ENCODE measurements around the gene PGA3.
A peak's percentile ranks its signal among the peaks of the same experiment; 100 is the strongest.
"Not testable (repeated sequence)": the region's sequence is repeated elsewhere in the genome, so short reads cannot be mapped to it uniquely, and the experiment has no call there.

Gene PGA3

GRCh38 chr11:61252332-61252731, 49.0 kb downstream of the PGA3 start:
- DNase-seq (ENCODE audit: low read depth); H3K4me3 ChIP-seq (ENCODE audit: low read depth, low read length): not testable (repeated sequence)

- DNase-seq (ENCODE audit: low read depth), result peak; percentile 79
- TF ChIP-seq CTCF (IDR thresholded peaks at IDR 0.05; ENCODE audit: insufficient read depth, low read depth, low read length, missing control alignments), result peak; percentile 99
- no peak overlapping the region for H3K4me3 ChIP-seq (ENCODE audit: low read depth, low read length)
Measured at GRCh38 chr11:61254403-61255025, 51.2 kb downstream of the PGA3 start.

DNA sequence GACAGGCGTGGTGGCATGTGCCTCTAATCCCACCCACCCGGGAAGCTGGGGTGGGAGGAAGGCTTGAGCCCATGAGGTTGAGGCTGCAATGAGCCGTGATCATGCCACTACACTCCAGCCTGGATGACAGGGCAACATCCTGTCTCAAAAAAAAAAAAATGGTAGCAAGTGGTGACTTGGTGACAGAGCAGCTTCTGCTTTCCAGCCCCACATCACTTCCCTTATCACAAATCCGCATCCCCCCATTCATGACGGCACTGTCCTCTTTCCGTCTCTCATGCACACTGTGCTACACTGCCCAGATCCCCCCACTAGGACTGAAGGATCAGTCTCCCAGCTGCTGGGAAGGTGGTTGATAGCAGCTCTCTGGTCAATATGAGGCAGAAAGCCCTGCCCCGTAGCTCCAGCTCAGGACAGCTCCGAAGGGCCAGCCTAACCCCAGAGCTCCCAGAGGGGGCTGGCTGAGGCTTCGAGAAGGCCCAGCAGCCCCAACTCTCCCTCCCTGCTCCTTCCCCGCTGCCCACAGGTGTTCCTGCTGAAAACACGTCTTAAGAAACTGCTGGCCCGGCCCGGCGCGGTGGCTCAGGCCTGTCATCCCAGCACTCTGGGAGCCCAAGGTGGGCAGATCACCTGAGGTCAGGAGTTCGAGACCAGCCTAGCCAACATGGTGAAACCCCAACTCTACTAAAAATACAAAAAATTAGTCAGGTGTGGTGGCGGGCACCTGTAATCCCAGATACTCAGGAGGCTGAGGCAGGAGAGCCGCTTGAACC, 53.6 kb downstream of the PGA3 start:
- no peak for TF ChIP-seq CTCF (IDR thresholded peaks at IDR 0.05; ENCODE audit: insufficient read depth, low read depth, low read length, missing control alignments)
- no peak overlapping the region for H3K4me3 ChIP-seq (ENCODE audit: low read depth, low read length)
- no peak for DNase-seq (ENCODE audit: low read depth)

DNA sequence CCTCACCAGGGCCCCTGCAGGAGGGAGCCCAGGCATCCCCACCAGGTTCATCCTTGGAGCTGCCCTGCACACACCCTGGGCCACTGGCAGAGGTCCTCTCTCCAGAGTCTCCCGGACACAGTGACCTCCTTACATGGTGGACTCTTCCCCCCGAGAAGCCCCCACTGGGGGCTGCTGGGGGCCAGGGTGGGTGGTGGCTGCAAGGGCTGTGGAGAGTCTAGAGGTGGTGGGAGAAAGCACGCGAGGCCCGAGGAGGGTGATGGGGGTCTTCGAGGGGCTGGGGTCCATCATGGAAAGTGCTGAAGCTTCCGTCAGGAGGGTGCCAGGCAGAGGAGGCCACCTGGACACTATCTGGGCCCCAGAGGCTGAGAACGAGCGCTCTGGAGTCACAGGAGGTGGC, 55.2 kb downstream of the PGA3 start:
- DNase-seq (ENCODE audit: low read depth), result no peak
- no peak overlapping the region for H3K4me3 ChIP-seq (ENCODE audit: low read depth, low read length)
- TF ChIP-seq CTCF (IDR thresholded peaks at IDR 0.05; ENCODE audit: insufficient read depth, low read depth, low read length, missing control alignments), result no peak

DNA sequence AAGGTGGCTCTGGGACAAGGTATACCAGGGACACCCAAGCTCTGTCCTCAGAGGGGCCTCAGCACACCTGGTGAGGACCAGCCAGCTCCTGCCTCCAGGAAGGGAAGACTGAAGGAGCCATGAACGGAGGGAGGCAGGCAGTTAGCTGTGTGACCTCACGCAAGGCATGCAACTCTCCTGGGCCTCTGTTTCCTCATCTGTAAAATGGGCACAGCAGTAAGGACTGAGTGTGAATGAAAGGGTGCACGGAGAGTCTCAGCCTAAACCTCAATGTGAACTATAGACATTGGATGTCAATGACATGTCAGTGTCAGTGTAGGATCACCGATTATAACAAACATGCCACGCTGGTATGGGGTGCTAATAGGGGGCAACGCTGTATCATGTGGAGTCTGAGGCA, 56.0 kb downstream of the PGA3 start:
- DNase-seq (ENCODE audit: low read depth), result no peak
- no peak overlapping the region for H3K4me3 ChIP-seq (ENCODE audit: low read depth, low read length)
- no peak for TF ChIP-seq CTCF (IDR thresholded peaks at IDR 0.05; ENCODE audit: insufficient read depth, low read depth, low read length, missing control alignments)

Measured in GM12865 (cell line).